Measurements from ENCODE around the gene EIF4G2.

- TF ChIP-seq ZNF384 (IDR thresholded peaks at IDR 0.05) (no peak), ELF4 (IDR thresholded peaks at IDR 0.05) (no peak), LEF1 (IDR thresholded peaks at IDR 0.05; ENCODE audit: borderline replicate concordance) (no peak), SP1 (IDR thresholded peaks at IDR 0.05) (no peak), ARNT (IDR thresholded peaks at IDR 0.05) (no peak), TARDBP (IDR thresholded peaks at IDR 0.05) (no peak), L3MBTL2 (conservative IDR thresholded peaks at IDR 0.05) (no peak), FOXA1 (IDR thresholded peaks at IDR 0.05) (no peak), SUZ12 (IDR thresholded peaks at IDR 0.05) (no peak)
Measured at GRCh38 chr11:10786451-10786850, 22.3 kb downstream of the EIF4G2 start.

All from HEK293T (cell line).